IMR-90 (cell line): ENCODE measurements around the gene CIAO3. TPM values are rescaled to one million over a fixed set of nuclear protein-coding genes. Genes with fewer than 3 reads are reported as not detected.

Experiments
- FOS ChIP-seq: fragments of 150-350 bp; IDR thresholded peaks from 2 replicates; pipeline ENCODE4 v1.6.1; 2016; ENCODE audit warnings: low read depth, low read length
- polyA plus RNA-seq, 3 experiments: library from polyadenylated mRNA; depleted of rRNA; stranded (reverse); fragments of >200 nt; gene quantifications; 2 replicates each; pipeline ENCODE4 v1.2.3, GENCODE V29; 2012; ENCODE audit warnings: low replicate concordance in 1 of 3
- total RNA-seq: library from RNA; depleted of rRNA; stranded (reverse); fragments of >200 nt; gene quantifications from 2 replicates; pipeline ENCODE4 v1.2.3, GENCODE V29; 2012
- TF ChIP-seq, protein P1 (sequence below): fragments of 150-350 bp; IDR thresholded peaks from 2 replicates; pipeline ENCODE4 v1.6.1; 2017; ENCODE audit warnings: mild to moderate bottlenecking, antibody characterized with exemption, low read length, low read depth
- TF ChIP-seq, protein P2 (sequence below): fragments of 150-350 bp; IDR thresholded peaks from 2 replicates; pipeline ENCODE4 v1.6.1; 2016; ENCODE audit warnings: low read depth, mild to moderate bottlenecking, low read length, moderate library complexity, borderline replicate concordance

The CIAO3 gene
- total and polyA plus RNA-seq, 2 of the 4 experiments (the other 2 are of a cell fraction): 17.0 to 20.2 TPM

GRCh38 chr16:740764-741505, at the start of gene CIAO3 (continued):
- TF ChIP-seq, protein P1, sequence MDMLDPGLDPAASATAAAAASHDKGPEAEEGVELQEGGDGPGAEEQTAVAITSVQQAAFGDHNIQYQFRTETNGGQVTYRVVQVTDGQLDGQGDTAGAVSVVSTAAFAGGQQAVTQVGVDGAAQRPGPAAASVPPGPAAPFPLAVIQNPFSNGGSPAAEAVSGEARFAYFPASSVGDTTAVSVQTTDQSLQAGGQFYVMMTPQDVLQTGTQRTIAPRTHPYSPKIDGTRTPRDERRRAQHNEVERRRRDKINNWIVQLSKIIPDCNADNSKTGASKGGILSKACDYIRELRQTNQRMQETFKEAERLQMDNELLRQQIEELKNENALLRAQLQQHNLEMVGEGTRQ: no peak
- TF ChIP-seq FOS: peak; percentile 18; the same call in 1 of the 2 replicates
- TF ChIP-seq, protein P2, sequence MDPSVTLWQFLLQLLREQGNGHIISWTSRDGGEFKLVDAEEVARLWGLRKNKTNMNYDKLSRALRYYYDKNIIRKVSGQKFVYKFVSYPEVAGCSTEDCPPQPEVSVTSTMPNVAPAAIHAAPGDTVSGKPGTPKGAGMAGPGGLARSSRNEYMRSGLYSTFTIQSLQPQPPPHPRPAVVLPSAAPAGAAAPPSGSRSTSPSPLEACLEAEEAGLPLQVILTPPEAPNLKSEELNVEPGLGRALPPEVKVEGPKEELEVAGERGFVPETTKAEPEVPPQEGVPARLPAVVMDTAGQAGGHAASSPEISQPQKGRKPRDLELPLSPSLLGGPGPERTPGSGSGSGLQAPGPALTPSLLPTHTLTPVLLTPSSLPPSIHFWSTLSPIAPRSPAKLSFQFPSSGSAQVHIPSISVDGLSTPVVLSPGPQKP: no peak
